ENCODE results near the gene HPSE2.

HPSE2 gene

GRCh38 chr10:99224766-99225165 lies 10.9 kb downstream of the HPSE2 start:
- Histone ChIP-seq H3K27ac (ENCODE audit: low read depth, low read length) (no peak overlapping the region), H3K4me2 (ENCODE audit: low read depth, low read length, poor library complexity, severe bottlenecking) (no peak overlapping the region), H3K9me2 (replicated peaks; ENCODE audit: insufficient read depth, low read length) (no peaks in the 10 kb centered on the region), H3K9me3 (ENCODE audit: insufficient read depth, low read length) (no peaks in the 10 kb centered on the region), H3K27me3 (ENCODE audit: low read length) (0 out of 2 replicates have a peak, but pooled peaks cover 4% of the 10 kb centered on the region), H3K36me3 (ENCODE audit: low read length) (no peaks in the 10 kb centered on the region), H3K9ac (ENCODE audit: low read length) (no peak overlapping the region), H3K4me3 (ENCODE audit: insufficient read depth, low read length, poor library complexity, severe bottlenecking) (no peak overlapping the region), H3K79me2 (ENCODE audit: insufficient read depth, low read length) (no peaks in the 10 kb centered on the region), H2AFZ (ENCODE audit: low read depth, low read length, severe bottlenecking) (no peak overlapping the region), H4K20me1 (ENCODE audit: low read depth, low read length) (no peaks in the 10 kb centered on the region), H3F3A (ENCODE audit: insufficient read depth) (no peaks in the 10 kb centered on the region)
- TF ChIP-seq EZH2phosphoT487 (conservative IDR thresholded peaks at IDR 0.05; ENCODE audit: low read length) (no peak), CTCF (IDR thresholded peaks at IDR 0.05; ENCODE audit: insufficient read depth, low read length, poor library complexity, severe bottlenecking) (no peak)

GRCh38 chr10:99207340-99207739 lies 28.3 kb downstream of the HPSE2 start:
- Histone ChIP-seq H3K4me3 (ENCODE audit: insufficient read depth, low read length, poor library complexity, severe bottlenecking) (no peak overlapping the region), H3K4me2 (ENCODE audit: low read depth, low read length, poor library complexity, severe bottlenecking) (no peak overlapping the region), H3K27ac (ENCODE audit: low read depth, low read length) (no peak overlapping the region), H3K27me3 (ENCODE audit: low read length) (no peaks in the 10 kb centered on the region), H3F3A (ENCODE audit: insufficient read depth) (no peaks in the 10 kb centered on the region), H3K36me3 (ENCODE audit: low read length) (no peaks in the 10 kb centered on the region), H3K9ac (ENCODE audit: low read length) (no peak overlapping the region), H3K9me3 (ENCODE audit: insufficient read depth, low read length) (no peaks in the 10 kb centered on the region), H3K9me2 (replicated peaks; ENCODE audit: insufficient read depth, low read length) (no peaks in the 10 kb centered on the region; the same call in 1 of the 2 replicates), H3K79me2 (ENCODE audit: insufficient read depth, low read length) (no peaks in the 10 kb centered on the region), H4K20me1 (ENCODE audit: low read depth, low read length) (no peaks in the 10 kb centered on the region), H2AFZ (ENCODE audit: low read depth, low read length, severe bottlenecking) (no peak overlapping the region)
- TF ChIP-seq EZH2phosphoT487 (conservative IDR thresholded peaks at IDR 0.05; ENCODE audit: low read length): no peak
- no peak for TF ChIP-seq CTCF (IDR thresholded peaks at IDR 0.05; ENCODE audit: insufficient read depth, low read length, poor library complexity, severe bottlenecking)

- Histone ChIP-seq H3F3A (ENCODE audit: insufficient read depth) (no peaks in the 10 kb centered on the region), H2AFZ (ENCODE audit: low read depth, low read length, severe bottlenecking) (no peak overlapping the region), H3K9ac (ENCODE audit: low read length) (no peak overlapping the region), H3K9me2 (replicated peaks; ENCODE audit: insufficient read depth, low read length) (no peaks in the 10 kb centered on the region; the same call in 1 of the 2 replicates), H3K4me3 (ENCODE audit: insufficient read depth, low read length, poor library complexity, severe bottlenecking) (no peak overlapping the region), H3K27ac (ENCODE audit: low read depth, low read length) (no peak overlapping the region), H3K79me2 (ENCODE audit: insufficient read depth, low read length) (no peaks in the 10 kb centered on the region), H3K27me3 (ENCODE audit: low read length) (no peaks in the 10 kb centered on the region), H4K20me1 (ENCODE audit: low read depth, low read length) (no peaks in the 10 kb centered on the region), H3K9me3 (ENCODE audit: insufficient read depth, low read length) (no peaks in the 10 kb centered on the region), H3K36me3 (ENCODE audit: low read length) (no peaks in the 10 kb centered on the region), H3K4me2 (ENCODE audit: low read depth, low read length, poor library complexity, severe bottlenecking) (no peak overlapping the region)
- TF ChIP-seq EZH2phosphoT487 (conservative IDR thresholded peaks at IDR 0.05; ENCODE audit: low read length): no peak
- TF ChIP-seq CTCF (IDR thresholded peaks at IDR 0.05; ENCODE audit: insufficient read depth, low read length, poor library complexity, severe bottlenecking): no peak
Measured at GRCh38 chr10:99203310-99203709, 32.3 kb downstream of the HPSE2 start.
